ENCODE measurements around the gene OR52D1. TPM values are rescaled to one million over a fixed set of nuclear protein-coding genes. Genes with fewer than 3 reads are reported as not detected.

The OR52D1 gene
- total RNA-seq, 1 experiment from 2014 or later, result not detected

GRCh38 chr11:5486003-5486402 lies 2.5 kb upstream of the OR52D1 start:
- BruUV-seq (replicated peaks), result no TSS peak
- Histone ChIP-seq H3K36me3 (ENCODE audit: low read depth, low read length) (no peaks in the 10 kb centered on the region), H2AFZ (ENCODE audit: low read length) (no peak overlapping the region), H3K9me3 (ENCODE audit: low read length) (no peaks in the 10 kb centered on the region), H3K4me1 (ENCODE audit: insufficient read depth, low read length) (no peaks in the 10 kb centered on the region), H3K4me2 (ENCODE audit: low read length) (no peak overlapping the region), H3K79me2 (ENCODE audit: low read length) (no peaks in the 10 kb centered on the region), H4K20me1 (ENCODE audit: low read length) (no peaks in the 10 kb centered on the region), H3K4me3 (ENCODE audit: low read length) (no peak overlapping the region), H3K27me3 (ENCODE audit: low read length) (peaks cover 9% of the 10 kb centered on the region; the same call in 1 of the 2 replicates), H3K9ac (ENCODE audit: low read length) (no peak overlapping the region), H3K27ac (ENCODE audit: low read length) (no peak overlapping the region), H3K9me2 (replicated peaks; ENCODE audit: low read length) (no peaks in the 10 kb centered on the region), H3F3A (ENCODE audit: low read length, unreplicated experiment) (no peaks in the 10 kb centered on the region)
- intact Hi-C loops (cut with micrococcal nuclease), result no loop called here
- CTCF ChIA-PET, result no interaction called here
- POLR2A ChIA-PET (ENCODE audit: unreplicated experiment), result no interaction called here
- no peak for DNase-seq
- no peak for TF ChIP-seq EZH2phosphoT487 (IDR thresholded peaks at IDR 0.05; ENCODE audit: borderline replicate concordance, low read length)
- TF ChIP-seq EZH2 (IDR thresholded peaks at IDR 0.05; ENCODE audit: low read length, unreplicated experiment), result no peak
- TF ChIP-seq, protein P1, sequence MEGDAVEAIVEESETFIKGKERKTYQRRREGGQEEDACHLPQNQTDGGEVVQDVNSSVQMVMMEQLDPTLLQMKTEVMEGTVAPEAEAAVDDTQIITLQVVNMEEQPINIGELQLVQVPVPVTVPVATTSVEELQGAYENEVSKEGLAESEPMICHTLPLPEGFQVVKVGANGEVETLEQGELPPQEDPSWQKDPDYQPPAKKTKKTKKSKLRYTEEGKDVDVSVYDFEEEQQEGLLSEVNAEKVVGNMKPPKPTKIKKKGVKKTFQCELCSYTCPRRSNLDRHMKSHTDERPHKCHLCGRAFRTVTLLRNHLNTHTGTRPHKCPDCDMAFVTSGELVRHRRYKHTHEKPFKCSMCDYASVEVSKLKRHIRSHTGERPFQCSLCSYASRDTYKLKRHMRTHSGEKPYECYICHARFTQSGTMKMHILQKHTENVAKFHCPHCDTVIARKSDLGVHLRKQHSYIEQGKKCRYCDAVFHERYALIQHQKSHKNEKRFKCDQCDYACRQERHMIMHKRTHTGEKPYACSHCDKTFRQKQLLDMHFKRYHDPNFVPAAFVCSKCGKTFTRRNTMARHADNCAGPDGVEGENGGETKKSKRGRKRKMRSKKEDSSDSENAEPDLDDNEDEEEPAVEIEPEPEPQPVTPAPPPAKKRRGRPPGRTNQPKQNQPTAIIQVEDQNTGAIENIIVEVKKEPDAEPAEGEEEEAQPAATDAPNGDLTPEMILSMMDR (conservative IDR thresholded peaks at IDR 0.05; ENCODE audit: low read depth, low read length), result no peak
- ATAC-seq, result no peak

GRCh38 chr11:5486421-5486820 lies 2.1 kb upstream of the OR52D1 start:
- H3F3A ChIP-seq (ENCODE audit: low read length, unreplicated experiment), result no peaks in the 10 kb centered on the region
- no peak for TF ChIP-seq EZH2phosphoT487 (IDR thresholded peaks at IDR 0.05; ENCODE audit: borderline replicate concordance, low read length)
- TF ChIP-seq, protein P1 (conservative IDR thresholded peaks at IDR 0.05; ENCODE audit: low read depth, low read length), result no peak
- no peak for TF ChIP-seq EZH2 (IDR thresholded peaks at IDR 0.05; ENCODE audit: low read length, unreplicated experiment)
- ChIA-PET POLR2A (ENCODE audit: unreplicated experiment) (no interaction called here), CTCF (no interaction called here)
- intact Hi-C loops (cut with micrococcal nuclease), result no loop called here
- H3K9ac ChIP-seq (ENCODE audit: low read length), result no peak overlapping the region
- no peaks in the 10 kb centered on the region for H3K79me2 ChIP-seq (ENCODE audit: low read length)
- H3K4me2 ChIP-seq (ENCODE audit: low read length), result no peak overlapping the region
- H3K9me3 ChIP-seq (ENCODE audit: low read length), result no peaks in the 10 kb centered on the region
- H3K9me2 ChIP-seq (replicated peaks; ENCODE audit: low read length), result no peaks in the 10 kb centered on the region
- no peaks in the 10 kb centered on the region for H4K20me1 ChIP-seq (ENCODE audit: low read length)
- no TSS peak for BruUV-seq (replicated peaks)
- no peaks in the 10 kb centered on the region for H3K36me3 ChIP-seq (ENCODE audit: low read depth, low read length)
- no peak overlapping the region for H3K27ac ChIP-seq (ENCODE audit: low read length)
- peaks cover 9% of the 10 kb centered on the region; the same call in 1 of the 2 replicates for H3K27me3 ChIP-seq (ENCODE audit: low read length)
- H3K4me3 ChIP-seq (ENCODE audit: low read length), result no peak overlapping the region
- ATAC-seq (no peak), DNase-seq (no peak)
- H2AFZ ChIP-seq (ENCODE audit: low read length), result no peak overlapping the region
- H3K4me1 ChIP-seq (ENCODE audit: insufficient read depth, low read length), result no peaks in the 10 kb centered on the region

- DNase-seq (no peak), ATAC-seq (no peak)
- Histone ChIP-seq H3K36me3 (ENCODE audit: low read depth, low read length) (no peaks in the 10 kb centered on the region), H3K4me2 (ENCODE audit: low read length) (no peak overlapping the region), H3K79me2 (ENCODE audit: low read length) (no peaks in the 10 kb centered on the region), H3K9ac (ENCODE audit: low read length) (no peak overlapping the region), H3K4me3 (ENCODE audit: low read length) (no peak overlapping the region), H3F3A (ENCODE audit: low read length, unreplicated experiment) (no peaks in the 10 kb centered on the region), H3K9me3 (ENCODE audit: low read length) (no peaks in the 10 kb centered on the region), H3K27ac (ENCODE audit: low read length) (no peak overlapping the region), H4K20me1 (ENCODE audit: low read length) (no peaks in the 10 kb centered on the region), H2AFZ (ENCODE audit: low read length) (no peak overlapping the region), H3K9me2 (replicated peaks; ENCODE audit: low read length) (no peaks in the 10 kb centered on the region), H3K4me1 (ENCODE audit: insufficient read depth, low read length) (no peaks in the 10 kb centered on the region), H3K27me3 (ENCODE audit: low read length) (peaks cover 9% of the 10 kb centered on the region; the same call in 1 of the 2 replicates)
- no TSS peak for BruUV-seq (replicated peaks)
- ChIA-PET POLR2A (ENCODE audit: unreplicated experiment) (no interaction called here), CTCF (no interaction called here)
- intact Hi-C loops (cut with micrococcal nuclease), result no loop called here
- no peak for TF ChIP-seq EZH2phosphoT487 (IDR thresholded peaks at IDR 0.05; ENCODE audit: borderline replicate concordance, low read length)
- no peak for TF ChIP-seq EZH2 (IDR thresholded peaks at IDR 0.05; ENCODE audit: low read length, unreplicated experiment)
- TF ChIP-seq, protein P1 (conservative IDR thresholded peaks at IDR 0.05; ENCODE audit: low read depth, low read length), result no peak
These were observed 414 bp downstream of the OR52D1 start for GRCh38 chr11:5488798-5489399.

Measured in PC-3 (cell line).